Naive thymus-derived CD8-positive, alpha-beta T cell (primary cell): ENCODE measurements around the gene ASCL2. TPM values are rescaled to one million over a fixed set of nuclear protein-coding genes. Genes with fewer than 3 reads are reported as not detected.

Experiments used
- ATAC-seq, 2 donors: fragments of 150-1000 bp; cut with Tn5 transposase in 1 of 2; sonication (Bioruptor Pico), chemical (Tn5 transposase) in 1 of 2; 1 replicate in 1 of 2; 2 replicates in 1 of 2; pipeline ENCODE4 v1.10.0; 2021; ENCODE audit warnings: mild to moderate bottlenecking in 2 of 2, moderate library complexity in 2 of 2
- POLR2A ChIA-PET: fragments of 350-600 bp; sonication (Branson Sonifier 250); formaldehyde crosslinking; loops from one replicate; lab custom pipeline; 2021; ENCODE audit warnings: antibody characterized with exemption; lab: Charles Lee
- DNase-seq, 10 donors: peaks; one replicate each; pipeline versions ENCODE4 v3.0.0 to v3.0.0-alpha.2; 2020 to 2022
- H3K27ac Mint-ChIP-seq, 10 donors: one replicate each; pipeline ENCODE4 v1.8.0; 2020 to 2022; ENCODE audit warnings: mild to moderate bottlenecking in 10 of 10, mixed read lengths in 10 of 10, moderate library complexity in 4 of 10, inconsistent platforms in 1 of 10
- H3K27me3 Mint-ChIP-seq, 5 donors: one replicate each; pipeline ENCODE4 v1.8.0; 2021 to 2022; ENCODE audit warnings: mixed read lengths in 5 of 5
- H3K36me3 Mint-ChIP-seq, 3 donors: one replicate each; pipeline ENCODE4 v1.8.0; 2020 to 2022; ENCODE audit warnings: mixed read lengths in 3 of 3, mild to moderate bottlenecking in 2 of 3, inconsistent platforms in 1 of 3
- H3K4me1 Mint-ChIP-seq, 4 donors: one replicate each; pipeline ENCODE4 v1.8.0; 2021 to 2022; ENCODE audit warnings: mixed read lengths in 4 of 4
- H3K4me3 Mint-ChIP-seq, 10 donors: one replicate each; pipeline ENCODE4 v1.8.0; 2020 to 2022; ENCODE audit warnings: mild to moderate bottlenecking in 10 of 10, mixed read lengths in 10 of 10, moderate library complexity in 6 of 10, inconsistent platforms in 1 of 10
- H3K9me3 Mint-ChIP-seq, 9 donors: one replicate each; pipeline ENCODE4 v1.8.0; 2020 to 2022; ENCODE audit warnings: mixed read lengths in 9 of 9, mild to moderate bottlenecking in 3 of 9, inconsistent platforms in 1 of 9, moderate library complexity in 1 of 9
- polyA plus RNA-seq, 3 donors: library from polyadenylated mRNA; unstranded; fragments of 300-500 nt; fragmentation: Illumina TruSeq; gene quantifications; one replicate each; pipeline ENCODE4 v1.2.3, GENCODE V29; 2021
- total RNA-seq, 8 experiments: library from RNA in 2 of 8; stranded (reverse) in 2 of 8; gene quantifications; one replicate each; pipeline ENCODE4 v1.2.3 and lab custom pipeline; 2021 to 2026

ASCL2 gene
- total and polyA plus RNA-seq, 5 experiments from 2014 or later = 0.19 to 2.8 (median 0.23) TPM; not detected in 2

DNA sequence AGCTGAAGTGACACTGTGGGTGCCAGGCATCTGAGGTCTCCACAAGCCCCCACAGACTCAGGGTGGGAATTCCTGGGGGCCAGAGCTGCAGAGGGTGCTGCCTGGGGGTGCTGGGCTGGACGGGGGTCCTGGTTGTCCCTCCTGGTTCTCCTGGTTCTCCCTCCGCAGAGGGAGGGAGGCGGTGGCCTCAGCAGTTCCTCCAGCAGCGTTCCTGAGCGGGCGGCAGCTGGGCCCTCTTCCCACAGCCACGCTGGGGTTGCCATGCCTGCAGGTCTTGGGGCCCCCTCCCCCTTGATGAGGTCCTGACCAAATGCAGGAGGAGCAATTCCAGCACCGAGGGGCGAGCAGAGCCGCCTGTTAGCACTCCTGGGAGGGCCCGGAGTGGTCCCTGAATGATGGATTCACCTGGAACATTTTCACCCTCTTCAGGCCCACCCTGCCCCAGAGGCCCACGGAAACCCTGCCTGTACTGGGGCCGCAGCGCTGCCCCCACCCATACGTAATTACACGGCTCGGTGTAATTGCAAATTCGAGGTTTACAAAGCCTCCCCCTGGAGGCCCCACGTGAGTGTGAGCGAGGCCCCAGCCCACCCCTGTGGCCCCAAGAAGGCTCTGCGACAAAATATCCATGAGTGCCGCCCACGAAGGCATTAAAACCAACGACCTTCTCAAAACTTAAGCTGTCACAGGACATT is 30.7 kb upstream of the ASCL2 start:
- Mint-ChIP-seq H3K4me1 (peaks cover 32 to 76% (median 66%) of the 10 kb centered on the region in 4 donors), H3K9me3 (no peaks in the 10 kb centered on the region), H3K4me3 (peak overlapping the region; percentile 91 to 98 (median 94)), H3K27ac (peak overlapping the region; percentile 85 to 96 (median 95)), H3K27me3 (no peaks in the 10 kb centered on the region), H3K36me3 (peaks cover 0 to 9% (median 2%) of the 10 kb centered on the region in 3 donors)
- DNase-seq (peak in 7 of 10 donors; percentile 20 to 53 (median 41)), ATAC-seq (peak; percentile 20 to 23)
- POLR2A ChIA-PET = interaction anchor here (0.6 to 10.9 kb wide), 26 partner anchors 7 to 713 kb away, joined by 3 to 113 read pairs (median 4); partner anchors contain the start of genes ASCL2, CD81, CDKN1C and TSSC4

DNA sequence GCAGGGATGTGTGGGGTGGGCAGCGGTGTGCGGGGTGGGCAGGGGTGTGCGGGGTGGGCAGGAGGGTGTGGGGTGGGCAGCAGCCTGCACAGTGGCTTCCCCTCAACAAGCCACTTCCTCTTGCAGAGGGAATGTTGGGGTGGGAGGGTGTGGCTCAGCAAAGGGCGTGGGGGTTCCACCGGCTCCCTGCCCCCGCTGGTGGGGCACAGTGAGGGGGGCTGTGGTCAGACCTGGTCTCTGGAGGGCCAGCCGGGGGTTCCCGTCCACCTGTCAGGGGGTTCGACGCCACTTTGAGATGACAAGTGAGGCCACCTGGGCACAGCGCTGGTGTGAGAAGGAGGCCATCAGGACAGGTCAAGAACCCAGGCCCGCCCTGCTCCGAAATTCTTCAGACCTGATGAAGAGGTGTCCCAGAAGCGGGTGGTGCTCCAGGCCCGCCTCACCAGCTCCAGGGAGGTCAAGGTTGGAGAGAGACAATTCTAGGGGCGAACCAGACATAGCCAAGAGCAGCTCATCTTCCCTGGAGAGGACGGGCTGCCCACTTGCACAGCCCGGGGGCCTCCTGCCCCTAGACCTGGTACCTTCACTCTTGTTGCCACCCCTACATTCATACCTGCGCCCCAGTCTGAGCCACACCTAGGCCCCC is 30.0 kb upstream of the ASCL2 start:
- Mint-ChIP-seq H3K4me1 (peaks cover 27 to 72% (median 64%) of the 10 kb centered on the region in 4 donors), H3K4me3 (peak overlapping the region; percentile 91 to 98 (median 94)), H3K9me3 (no peaks in the 10 kb centered on the region), H3K27ac (peak overlapping the region; percentile 74 to 96 (median 95)), H3K36me3 (peaks cover 0 to 9% (median 2%) of the 10 kb centered on the region in 3 donors), H3K27me3 (no peaks in the 10 kb centered on the region)
- POLR2A ChIA-PET = interaction anchor here (0.7 to 10.9 kb wide), 13 partner anchors 10 to 542 kb away, joined by 3 to 113 read pairs (median 5); partner anchors contain the start of genes ASCL2, CD81 and TSSC4
- DNase-seq = peak in 7 of 10 donors; percentile 20 to 77 (median 54)
- peak; percentile 27 to 47 for ATAC-seq

DNA sequence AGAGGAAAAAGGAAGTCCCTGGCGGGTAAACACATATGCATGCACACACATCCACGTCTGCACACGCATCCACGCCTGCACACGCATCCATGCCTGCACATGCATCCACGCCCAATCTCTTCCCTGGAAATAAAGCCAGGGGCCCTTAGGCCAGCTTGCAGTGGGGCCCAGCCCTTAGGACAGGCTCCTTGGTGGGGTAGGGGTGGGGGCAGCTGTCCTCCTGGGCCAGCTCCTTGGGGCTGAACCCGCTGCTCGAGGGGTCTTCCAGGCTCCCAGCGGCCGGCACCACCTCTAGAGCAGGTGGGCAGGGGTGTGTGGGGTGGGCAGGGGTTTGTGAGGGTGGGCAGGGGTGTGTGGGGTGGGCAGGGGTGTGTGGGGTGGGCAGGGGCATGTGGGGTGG is 29.4 kb upstream of the ASCL2 start:
- Mint-ChIP-seq H3K36me3 (peaks cover 0 to 9% (median 2%) of the 10 kb centered on the region in 3 donors), H3K9me3 (no peaks in the 10 kb centered on the region), H3K4me1 (peaks cover 26 to 72% (median 63%) of the 10 kb centered on the region in 4 donors), H3K27me3 (no peaks in the 10 kb centered on the region), H3K27ac (peak overlapping the region; percentile 85 to 98 (median 94)), H3K4me3 (peak overlapping the region; percentile 83 to 98 (median 95))
- ATAC-seq (peak in 1 of 2 donors; percentile 1), DNase-seq (peak in 1 of 10 donors; percentile 32)
- POLR2A ChIA-PET = interaction anchor here (0.8 to 10.9 kb wide), 19 partner anchors 10 to 148 kb away, joined by 3 to 113 read pairs (median 4); partner anchors contain the start of genes CD81 and TSSC4

DNA sequence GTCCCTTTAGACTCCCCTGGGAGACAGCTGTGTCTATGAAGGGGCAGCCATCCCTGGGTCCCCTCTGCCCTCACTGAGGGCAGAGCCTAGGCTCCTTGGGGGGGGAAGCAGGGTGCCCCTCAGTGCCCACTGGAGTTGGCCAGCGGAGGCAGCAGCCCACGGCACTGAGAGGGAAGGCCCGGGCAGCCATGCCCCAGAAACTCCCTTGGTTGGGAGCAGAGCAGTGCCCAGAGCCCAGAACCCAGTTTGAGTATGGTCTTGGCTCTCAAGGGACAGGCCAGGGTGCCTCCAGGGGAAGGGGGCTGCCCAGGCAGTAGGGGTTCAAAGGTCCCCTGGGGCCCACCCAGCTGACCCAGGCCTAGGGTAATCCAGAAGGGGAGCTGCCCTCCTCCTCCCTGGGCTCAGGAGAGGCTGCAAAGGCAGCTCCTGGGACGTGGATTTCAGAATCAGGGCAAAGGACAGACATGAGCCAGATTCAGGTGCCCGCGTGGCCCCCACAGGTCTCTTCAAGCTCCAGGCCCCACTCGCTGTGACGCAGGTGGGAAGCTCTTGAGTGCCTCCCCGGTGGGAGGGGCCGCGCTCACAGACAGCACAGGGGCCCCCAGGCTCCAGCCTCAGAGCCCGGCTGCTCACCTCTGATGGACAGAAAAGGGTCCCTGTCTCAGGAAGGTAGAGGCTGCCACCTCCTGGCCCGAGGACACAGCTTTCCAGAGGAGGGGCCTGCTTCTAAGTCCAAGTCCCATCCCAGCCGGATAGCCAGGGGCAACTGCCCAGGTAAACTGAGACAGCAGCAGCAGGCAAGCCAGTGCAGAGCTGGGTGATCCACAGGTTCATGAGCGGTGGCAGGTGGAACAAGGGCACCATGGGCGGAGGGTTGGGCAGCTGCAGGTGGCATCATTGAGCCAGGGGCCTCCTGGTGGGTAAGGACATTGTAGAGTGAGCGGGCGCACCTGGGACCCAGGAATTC is 28.7 kb upstream of the ASCL2 start:
- Mint-ChIP-seq H3K4me3 (peak overlapping the region; percentile 83 to 98 (median 95)), H3K27ac (peak overlapping the region; percentile 85 to 98 (median 94)), H3K9me3 (no peaks in the 10 kb centered on the region), H3K4me1 (peaks cover 28 to 72% (median 62%) of the 10 kb centered on the region in 4 donors), H3K36me3 (peaks cover 0 to 9% (median 2%) of the 10 kb centered on the region in 3 donors), H3K27me3 (no peaks in the 10 kb centered on the region)
- ATAC-seq = peak; percentile 59 to 61
- POLR2A ChIA-PET = interaction anchor here (0.8 to 10.9 kb wide), 19 partner anchors 10 to 149 kb away, joined by 3 to 113 read pairs (median 4); partner anchors contain the start of genes CD81 and TSSC4
- peak in 9 of 10 donors; percentile 46 to 86 (median 71) for DNase-seq

DNA sequence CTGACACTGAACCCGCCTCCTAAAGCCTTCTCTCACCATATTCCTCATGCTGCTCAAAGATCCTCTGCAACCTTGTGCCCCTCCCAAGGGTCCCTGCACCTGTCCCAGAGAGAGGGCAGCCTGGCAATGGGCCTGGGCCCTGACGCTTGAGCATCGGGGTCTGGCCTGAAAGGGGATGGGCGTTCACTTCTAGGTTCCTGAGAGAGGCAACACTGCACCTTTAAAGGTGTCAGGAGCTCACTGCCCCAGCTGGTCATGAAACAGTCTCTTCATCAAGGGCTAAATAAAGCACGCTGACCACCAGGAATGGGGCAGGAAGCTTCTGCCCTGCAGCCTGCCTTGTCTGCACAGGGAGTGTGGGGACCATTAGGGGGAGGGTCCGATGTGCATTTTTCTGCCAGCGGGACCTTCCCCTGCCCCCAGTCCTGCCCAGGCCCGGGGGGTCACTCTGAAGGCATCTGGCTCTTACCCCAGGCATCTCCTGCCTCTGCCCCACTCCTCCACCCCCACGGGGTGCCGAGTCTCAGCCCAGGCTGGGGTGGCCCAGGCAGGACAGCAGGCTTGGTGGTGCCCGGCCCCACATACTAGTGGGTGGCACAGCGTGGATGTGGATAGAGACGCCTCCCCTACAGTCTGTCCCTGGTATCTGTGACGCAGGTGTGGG is 27.9 kb upstream of the ASCL2 start:
- no peaks in the 10 kb centered on the region for H3K9me3 Mint-ChIP-seq
- POLR2A ChIA-PET = interaction anchor here (0.8 to 10.9 kb wide), 11 partner anchors 9 to 123 kb away, joined by 3 to 113 read pairs (median 4); partner anchors contain the start of gene TSSC4
- peaks cover 0 to 9% (median 2%) of the 10 kb centered on the region in 3 donors for H3K36me3 Mint-ChIP-seq
- DNase-seq (peak in 1 of 10 donors; percentile 14), ATAC-seq (no peak)
- no peaks in the 10 kb centered on the region for H3K27me3 Mint-ChIP-seq
- peak overlapping the region; percentile 85 to 98 (median 94) for H3K27ac Mint-ChIP-seq
- H3K4me1 Mint-ChIP-seq = peaks cover 30 to 69% (median 63%) of the 10 kb centered on the region in 4 donors
- H3K4me3 Mint-ChIP-seq = peak overlapping the region; percentile 19 to 98 (median 95)

DNA sequence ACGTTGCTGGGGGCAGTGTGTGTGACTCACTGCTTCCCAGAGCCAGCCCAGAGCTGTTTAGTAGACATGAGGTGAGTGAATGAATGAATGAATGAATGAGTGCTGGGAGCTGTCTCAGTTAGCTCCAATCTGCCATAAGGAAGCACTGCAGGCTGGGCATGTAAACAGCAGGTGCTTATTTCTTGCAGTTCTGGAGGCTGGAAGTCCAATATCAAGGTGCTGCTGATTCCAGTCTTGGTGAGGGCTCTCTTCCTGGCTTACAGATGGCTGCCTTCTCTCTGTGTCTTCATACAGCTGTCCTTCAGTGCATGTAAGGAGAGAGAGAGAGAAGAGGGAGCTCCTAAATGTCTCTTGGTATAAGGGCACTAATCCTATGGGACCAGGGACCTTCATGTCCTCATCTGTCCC is 27.2 kb upstream of the ASCL2 start:
- Mint-ChIP-seq H3K4me3 (peak overlapping the region in 8 of 10 donors; percentile 19 to 98 (median 52)), H3K36me3 (peaks cover 0 to 9% (median 2%) of the 10 kb centered on the region in 3 donors)
- POLR2A ChIA-PET = interaction anchor here (0.8 to 10.9 kb wide), 5 partner anchors 10 to 112 kb away, joined by 3 to 113 read pairs (median 4); partner anchors contain the start of gene TSSC4

DNA sequence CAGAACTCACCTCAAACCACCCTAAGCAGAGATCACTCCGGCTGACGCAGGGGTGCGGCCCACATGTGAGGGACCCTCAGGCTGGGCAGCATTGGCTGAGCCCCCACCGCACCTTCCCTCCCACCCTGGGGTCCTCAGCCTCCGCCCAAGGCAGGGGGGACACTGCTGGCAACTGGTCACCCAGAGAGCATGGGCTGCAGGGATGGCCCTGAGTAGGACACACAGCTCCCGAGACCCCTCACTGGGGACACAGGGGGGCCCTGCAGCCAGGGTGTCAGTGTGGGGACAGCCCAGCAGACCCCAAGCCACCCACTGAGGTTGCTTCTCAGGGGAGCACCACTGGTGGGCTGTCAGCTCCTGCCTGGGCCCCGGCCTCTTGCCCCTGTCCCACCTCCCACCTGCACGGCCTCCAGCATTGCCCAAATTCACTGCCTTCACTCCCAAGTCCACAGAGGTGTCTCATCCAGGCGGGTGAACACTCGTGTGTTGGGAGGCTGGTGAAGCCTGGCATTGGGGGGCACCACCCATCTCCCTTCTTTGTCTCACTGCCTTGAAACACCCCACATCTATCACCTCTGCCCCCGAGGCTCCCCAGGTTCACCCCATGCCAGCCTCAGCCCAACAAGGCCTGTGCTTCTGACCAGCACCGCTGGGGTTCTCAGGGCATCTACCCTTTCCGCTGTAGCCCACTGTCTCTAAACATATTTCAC is 26.7 kb upstream of the ASCL2 start:
- DNase-seq = peak in 2 of 10 donors; percentile 15 to 37
- ATAC-seq = no peak
- Mint-ChIP-seq H3K36me3 (peaks cover 0 to 9% (median 2%) of the 10 kb centered on the region in 3 donors), H3K27ac (peak overlapping the region; percentile 58 to 98 (median 90)), H3K27me3 (no peaks in the 10 kb centered on the region), H3K9me3 (no peaks in the 10 kb centered on the region), H3K4me1 (peaks cover 31 to 68% (median 64%) of the 10 kb centered on the region in 4 donors), H3K4me3 (peak overlapping the region in 3 of 10 donors; percentile 20 to 69 (median 68))
- POLR2A ChIA-PET = interaction anchor here (0.8 to 10.9 kb wide), 4 partner anchors 10 to 106 kb away, joined by 3 to 113 read pairs (median 18); partner anchors contain the start of gene TSSC4

More for the DNA sequence above, 27.2 kb upstream of the ASCL2 start:
- ATAC-seq (no peak), DNase-seq (peak in 1 of 10 donors; percentile 12)
- H3K9me3 Mint-ChIP-seq = no peaks in the 10 kb centered on the region
- peak overlapping the region; percentile 58 to 98 (median 90) for H3K27ac Mint-ChIP-seq
- peaks cover 29 to 67% (median 63%) of the 10 kb centered on the region in 4 donors for H3K4me1 Mint-ChIP-seq
- no peaks in the 10 kb centered on the region for H3K27me3 Mint-ChIP-seq

DNA sequence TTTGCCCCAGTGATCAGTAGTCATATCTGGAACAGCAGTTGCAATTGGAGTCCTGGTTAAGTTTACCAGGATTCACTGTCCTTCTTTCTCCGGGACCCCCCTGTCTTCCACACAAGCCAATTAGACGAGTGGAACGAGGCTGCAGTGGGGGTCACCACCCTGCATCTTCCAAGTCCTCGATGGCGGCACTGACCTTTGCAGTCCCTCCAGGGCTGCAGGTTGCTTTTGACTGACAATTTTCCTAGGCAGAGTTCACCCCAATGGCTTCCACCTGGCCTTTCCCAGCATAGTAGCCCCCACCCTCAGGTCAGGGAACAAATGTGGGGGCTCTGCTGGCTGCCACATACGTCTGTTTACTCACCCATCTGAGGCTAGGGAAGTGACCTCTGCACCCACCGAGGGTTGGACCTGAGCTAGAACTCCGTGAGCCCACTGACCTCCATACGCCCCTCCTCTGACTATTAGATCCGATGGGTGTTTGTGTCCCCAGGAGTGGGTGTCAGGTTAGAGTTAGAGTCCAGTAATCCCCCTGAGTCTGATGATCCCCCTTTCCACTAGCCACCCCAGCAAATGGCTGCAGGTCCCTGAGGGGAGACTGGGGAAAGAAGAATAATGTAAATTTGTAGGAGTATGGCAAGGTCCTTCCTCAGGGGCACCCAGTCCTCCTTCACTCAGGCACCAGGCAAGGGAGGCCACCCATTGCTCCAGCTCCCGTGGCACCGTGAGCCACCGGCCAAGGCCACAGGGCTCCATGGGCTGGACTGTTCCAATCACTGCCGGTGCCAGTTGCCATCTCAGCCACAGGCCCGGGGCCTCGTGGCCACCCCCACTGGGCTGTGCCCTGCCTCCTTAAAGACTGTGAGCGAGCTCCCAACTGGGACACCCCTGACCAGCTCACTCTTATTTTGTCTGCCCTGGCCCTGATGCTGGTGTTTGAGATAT is 25.9 kb upstream of the ASCL2 start:
- POLR2A ChIA-PET = interaction anchor here (2.1 to 4.3 kb wide), 2 partner anchors 8 to 11 kb away, joined by 4 to 25 read pairs; partner anchors contain the start of genes C11orf21 and TSPAN32
- DNase-seq = peak in 2 of 10 donors; percentile 13 to 27
- Mint-ChIP-seq H3K4me1 (peaks cover 28 to 65% (median 58%) of the 10 kb centered on the region in 4 donors), H3K27ac (peak overlapping the region; percentile 8 to 82 (median 72)), H3K27me3 (no peaks in the 10 kb centered on the region), H3K9me3 (no peaks in the 10 kb centered on the region), H3K36me3 (peaks cover 0 to 9% (median 0%) of the 10 kb centered on the region in 3 donors), H3K4me3 (peak overlapping the region in 1 of 10 donors; percentile 31)
- ATAC-seq = no peak

DNA sequence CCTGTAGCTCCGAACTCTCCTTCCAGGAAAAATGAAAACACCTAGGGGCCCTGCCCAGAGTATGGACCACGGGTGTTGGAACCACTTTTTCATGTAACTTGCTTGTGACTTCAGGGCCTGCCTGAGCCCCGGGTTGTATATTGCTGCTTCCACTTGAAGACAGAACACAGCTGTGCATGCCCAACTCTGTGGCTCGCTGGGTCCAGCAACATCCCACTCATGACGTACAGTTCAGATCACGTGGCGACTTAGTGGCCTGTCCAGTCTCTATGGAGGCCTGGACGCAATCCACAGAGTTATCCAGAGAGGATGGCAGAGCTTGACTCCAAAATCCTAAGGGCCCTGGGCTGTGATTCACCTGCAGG is 24.5 kb upstream of the ASCL2 start:
- POLR2A ChIA-PET = interaction anchor here (1.5 to 4.3 kb wide), 3 partner anchors 9 to 95 kb away, joined by 3 to 25 read pairs (median 4); partner anchors contain the start of genes C11orf21 and TSPAN32
- peak overlapping the region; percentile 45 to 90 (median 80) for H3K27ac Mint-ChIP-seq
- H3K9me3 Mint-ChIP-seq = no peaks in the 10 kb centered on the region
- peak in 2 of 10 donors; percentile 13 to 52 for DNase-seq
- no peak for ATAC-seq
- H3K4me1 Mint-ChIP-seq = peaks cover 31 to 69% (median 59%) of the 10 kb centered on the region in 4 donors
- H3K27me3 Mint-ChIP-seq = no peaks in the 10 kb centered on the region
- peaks cover 0 to 9% (median 0%) of the 10 kb centered on the region in 3 donors for H3K36me3 Mint-ChIP-seq
- H3K4me3 Mint-ChIP-seq = no peak overlapping the region
